ENCODE results near the gene COL4A2.

COL4A2 gene

DNA sequence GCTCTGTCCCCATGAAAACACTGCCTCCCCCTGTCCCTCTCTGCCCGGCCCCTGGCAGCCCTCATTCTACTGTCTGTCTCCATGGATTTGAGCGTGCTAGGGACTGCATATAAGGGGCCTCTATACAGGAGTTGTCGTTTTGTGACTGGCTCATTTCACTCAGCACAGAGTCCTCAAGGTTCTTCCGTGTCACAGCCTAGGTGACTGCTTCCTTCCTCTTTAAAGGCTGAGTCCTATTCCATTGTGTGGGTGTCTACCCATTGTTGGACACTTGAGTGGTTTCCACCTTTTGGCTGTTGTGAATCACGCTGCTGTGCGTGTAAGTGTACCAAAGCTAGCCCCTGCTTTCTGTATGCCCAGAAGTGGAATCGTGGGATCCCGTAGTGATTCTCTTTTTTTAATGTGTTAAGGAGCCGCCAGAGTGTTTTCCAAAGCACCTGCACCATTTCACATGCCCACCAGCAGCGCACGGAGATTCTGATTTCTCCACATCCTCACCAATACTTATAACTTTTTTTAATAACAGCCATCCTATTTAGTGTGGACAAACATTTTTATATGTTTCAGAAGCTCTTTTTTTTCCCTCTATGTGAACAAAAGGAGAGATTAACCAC is 116.7 kb downstream of the COL4A2 start:
- DNase-seq = no peak

DNA sequence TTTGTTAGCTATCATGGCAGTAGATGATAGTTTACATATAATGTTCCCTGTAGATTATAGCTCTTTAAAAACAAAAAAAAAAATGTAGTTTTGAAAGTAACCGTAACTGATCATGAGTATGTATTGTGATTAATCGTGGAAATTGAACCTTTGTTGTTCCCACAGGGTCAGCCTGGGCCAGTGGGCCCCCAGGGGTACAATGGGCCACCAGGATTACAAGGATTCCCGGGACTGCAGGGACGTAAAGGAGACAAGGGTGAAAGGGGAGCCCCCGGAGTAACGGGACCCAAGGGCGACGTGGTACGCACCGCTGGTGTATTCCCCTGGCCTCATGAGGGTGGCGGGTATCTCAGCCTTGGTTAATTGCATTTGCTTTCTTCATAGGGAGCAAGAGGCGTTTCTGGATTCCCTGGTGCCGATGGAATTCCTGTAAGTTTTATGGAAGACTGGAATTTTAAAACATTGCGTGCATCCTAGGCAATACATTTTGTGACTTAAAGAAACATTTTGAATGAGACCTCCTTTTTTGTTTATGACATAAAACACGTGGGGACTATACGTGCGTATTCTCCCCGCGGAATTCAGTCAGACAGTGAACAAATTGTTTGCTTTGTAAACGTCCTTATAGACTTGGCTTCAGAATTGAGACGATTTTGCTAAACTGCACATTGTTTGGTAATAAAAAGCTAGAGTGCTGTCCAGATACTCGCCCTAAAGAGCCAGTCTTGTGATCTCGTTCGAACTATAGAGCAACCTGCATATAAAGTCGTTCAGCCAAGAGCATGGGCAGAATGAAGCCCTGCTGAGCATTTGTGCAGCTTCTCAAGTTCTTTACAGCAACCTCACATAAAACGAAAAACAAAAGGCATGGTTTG is 117.7 kb downstream of the COL4A2 start:
- DNase-seq = no peak

DNA sequence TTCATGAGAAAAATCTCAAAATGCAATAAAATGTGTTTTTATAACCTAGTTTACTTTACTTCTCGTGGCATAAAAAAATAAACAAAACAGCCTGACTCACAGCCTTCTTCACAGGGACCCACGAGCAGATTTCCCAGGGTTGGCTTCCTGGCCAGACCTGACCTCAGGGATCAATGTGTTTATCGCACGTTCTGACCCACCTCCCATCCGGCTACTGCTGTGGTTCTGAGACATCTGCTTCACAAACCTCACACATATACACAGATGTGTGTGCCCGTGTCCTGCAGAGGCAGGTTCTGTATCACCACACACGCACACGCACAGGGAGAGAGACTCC is 118.3 kb downstream of the COL4A2 start:
- DNase-seq = no peak

DNA sequence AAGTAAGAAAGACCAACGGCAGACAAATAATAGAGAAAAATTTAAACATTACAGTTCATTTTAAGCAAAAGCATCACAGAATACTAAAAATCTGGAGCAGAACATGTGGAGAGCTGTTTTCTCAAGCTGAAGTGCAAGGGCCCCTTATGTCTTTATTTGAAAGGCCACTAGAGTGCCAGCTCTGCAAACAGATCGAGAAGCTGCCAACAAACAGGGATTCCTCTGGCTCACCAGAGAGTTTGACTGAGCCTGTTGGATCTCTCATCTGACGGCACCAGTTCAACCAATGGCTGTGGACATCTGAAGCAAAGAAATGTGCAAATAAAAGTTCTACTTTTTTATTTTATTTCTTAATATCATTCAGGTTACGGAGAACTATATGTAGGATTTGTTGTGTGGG is 119.7 kb downstream of the COL4A2 start:
- no peak for DNase-seq

DNA sequence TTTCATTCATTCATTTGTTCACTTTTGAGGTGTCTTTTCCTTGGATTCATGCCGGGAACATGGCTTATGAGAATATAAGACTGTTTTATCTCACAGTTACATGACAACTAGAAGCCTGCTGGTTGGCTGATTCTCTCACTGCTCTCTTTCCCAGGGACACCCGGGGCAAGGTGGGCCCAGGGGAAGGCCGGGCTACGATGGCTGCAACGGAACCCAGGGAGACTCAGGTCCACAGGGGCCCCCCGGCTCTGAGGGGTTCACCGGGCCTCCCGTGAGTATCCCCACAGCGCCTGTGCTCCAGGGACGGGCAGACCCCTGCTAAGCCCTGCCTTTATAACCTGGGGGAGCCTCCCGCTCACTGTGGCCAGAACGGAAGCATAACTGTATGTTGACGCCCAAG is 121.2 kb downstream of the COL4A2 start:
- no peak for DNase-seq

DNA sequence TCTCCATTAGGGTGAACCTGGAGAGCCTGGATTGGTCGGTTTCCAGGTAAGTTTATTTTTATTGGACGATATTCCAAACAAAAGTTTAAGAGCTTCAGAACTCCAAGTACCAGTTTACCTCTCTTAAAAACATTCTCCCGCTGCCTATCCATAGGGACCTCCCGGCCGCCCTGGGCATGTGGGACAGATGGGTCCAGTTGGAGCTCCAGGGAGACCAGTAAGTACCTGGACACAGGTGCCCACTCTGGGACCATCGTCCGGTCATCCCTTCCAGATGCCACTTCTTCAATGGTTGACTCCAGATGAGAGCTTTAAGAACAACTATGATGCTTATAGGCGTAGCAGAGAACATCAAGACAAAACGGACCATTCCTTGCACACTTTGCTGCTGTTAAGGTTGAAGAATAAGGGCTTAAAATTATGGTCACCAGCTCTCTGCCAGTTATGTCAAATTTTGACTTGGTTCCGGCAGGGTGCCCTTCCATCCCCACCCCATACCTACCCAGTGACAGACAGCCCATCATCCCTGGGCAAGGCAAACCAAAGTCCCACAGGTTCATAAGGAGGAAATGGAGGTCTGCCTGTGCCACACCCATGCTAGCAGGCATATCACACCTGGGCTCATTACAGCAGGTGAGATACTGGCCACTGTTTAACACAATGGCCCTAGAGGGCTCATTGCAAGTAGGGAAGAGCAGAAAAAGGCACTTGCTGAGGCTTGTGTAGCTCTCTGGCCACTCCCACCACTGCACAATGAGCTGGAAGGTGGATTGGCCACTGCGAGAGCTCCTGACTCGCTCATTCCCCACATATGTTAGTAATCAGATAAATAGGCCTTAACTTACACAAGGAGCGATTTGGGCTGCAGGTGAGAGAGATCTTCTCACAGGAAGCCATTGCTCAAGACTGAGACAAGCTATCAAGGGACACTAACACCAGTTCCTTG is 123.6 kb downstream of the COL4A2 start:
- no peak for DNase-seq

DNA sequence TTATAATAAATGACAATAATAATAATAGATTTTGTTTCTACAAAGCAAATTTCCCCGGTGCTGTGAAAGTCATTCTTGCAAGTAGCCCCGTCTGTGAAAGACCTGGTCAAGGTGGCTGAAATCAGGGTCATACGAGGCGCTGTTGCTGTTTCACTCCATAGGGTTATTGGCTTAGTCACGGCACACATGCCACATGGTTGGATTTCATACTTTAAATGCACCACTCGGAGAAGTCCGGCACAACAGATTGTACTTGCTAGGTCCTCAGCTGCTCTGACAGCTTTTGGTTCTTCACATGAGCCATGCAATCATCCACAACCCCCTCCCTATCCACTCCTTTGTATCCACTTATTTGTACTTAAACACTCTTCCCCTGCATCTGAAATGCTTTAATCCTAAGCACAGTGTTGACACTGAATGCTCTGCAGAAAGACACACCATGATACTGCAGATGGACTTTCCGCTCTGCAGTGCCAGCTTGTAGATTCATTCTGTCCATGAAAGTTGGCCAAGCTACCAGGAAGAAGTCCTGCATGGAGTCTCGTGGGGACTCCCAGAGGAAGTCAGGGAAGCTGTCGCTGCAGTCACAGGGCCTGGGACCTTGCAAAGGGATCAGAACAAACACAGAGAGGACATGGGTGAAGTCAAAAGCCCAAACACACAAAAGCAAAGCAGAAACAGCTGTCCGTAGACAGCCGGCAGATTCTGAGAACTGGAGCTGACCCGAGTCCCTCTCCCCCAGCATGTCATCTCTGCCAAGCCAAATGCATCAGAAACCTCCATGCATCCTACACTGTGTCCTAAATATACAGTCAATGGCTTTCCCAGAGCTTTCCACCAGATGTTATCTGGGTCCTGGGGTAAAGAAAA is 124.6 kb downstream of the COL4A2 start:
- DNase-seq = no peak

DNA sequence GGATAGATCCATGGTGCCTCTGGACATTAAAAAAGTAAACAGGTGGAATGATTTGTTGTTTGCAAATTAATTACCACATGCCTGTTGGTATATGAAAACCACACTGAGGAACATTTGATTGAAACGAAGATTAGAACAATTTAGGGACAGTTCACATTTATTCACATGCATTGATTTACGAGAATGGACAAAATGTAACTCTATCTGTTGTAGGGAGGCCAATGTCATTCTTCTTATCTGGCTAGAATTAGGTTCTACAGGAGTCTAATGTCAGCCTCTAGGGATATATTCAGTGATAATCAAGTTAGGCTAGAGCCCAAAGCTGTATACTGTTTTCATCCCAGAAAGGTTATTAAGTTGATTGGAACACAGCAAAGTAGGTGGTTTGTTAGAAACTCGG is 125.4 kb downstream of the COL4A2 start:
- no peak for DNase-seq

DNA sequence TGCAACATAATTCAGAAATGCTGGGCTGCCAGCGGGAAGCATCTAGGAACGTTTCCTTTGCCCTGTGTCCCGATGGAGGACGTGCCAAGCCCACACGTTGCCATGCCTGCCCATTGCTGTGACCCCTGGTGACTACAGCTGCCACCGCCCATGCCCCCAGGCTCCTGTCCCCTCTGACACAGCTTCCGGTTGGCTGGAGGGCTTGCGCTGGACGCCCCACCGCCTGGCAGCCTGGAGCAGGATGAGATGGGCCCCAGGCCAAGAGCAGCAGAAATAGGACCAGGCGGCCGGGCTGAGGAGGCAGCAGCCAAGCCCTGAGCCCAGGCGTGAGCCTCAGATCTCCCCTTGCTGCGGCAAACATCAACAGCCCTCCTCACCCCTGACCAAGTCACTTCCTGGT is 125.9 kb downstream of the COL4A2 start:
- no peak for DNase-seq

DNA sequence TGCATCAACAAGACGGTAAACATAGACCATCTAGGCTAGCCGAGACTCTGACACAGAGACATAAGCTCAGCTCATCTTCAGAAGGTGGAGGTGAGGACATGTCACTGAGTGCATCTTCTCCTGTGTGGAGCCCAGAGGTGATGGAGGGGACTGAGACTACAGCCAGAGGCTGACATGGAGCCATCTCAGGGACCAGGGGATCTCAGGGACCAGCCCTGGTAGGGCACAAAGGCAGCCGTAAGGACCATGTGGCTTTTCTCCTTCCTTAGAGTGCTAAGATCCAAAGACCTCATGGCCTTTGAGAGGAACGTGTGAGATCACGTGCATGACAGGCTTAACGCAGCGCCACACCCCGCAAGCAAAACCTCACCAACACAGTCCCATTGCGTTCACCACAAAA is 127.5 kb downstream of the COL4A2 start:
- no peak for DNase-seq

DNA sequence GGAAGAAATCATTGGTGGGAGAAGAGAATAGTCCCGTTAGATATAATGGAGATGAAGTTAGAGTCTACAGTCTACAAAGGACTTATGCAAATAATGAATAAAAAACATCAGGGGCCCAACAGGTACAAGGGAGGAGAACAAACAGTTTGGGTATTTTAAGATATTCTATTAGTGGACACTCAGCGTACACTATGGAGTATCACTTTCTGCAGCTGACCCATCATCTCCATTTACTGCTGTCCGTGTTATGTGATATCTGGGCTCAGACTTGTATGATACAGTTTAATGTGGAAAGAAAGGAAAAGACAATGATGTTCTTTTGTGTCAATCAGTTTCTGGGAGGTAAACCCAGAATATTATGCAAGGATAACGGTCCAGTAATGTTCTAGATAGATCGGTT is 128.2 kb downstream of the COL4A2 start:
- DNase-seq = no peak

DNA sequence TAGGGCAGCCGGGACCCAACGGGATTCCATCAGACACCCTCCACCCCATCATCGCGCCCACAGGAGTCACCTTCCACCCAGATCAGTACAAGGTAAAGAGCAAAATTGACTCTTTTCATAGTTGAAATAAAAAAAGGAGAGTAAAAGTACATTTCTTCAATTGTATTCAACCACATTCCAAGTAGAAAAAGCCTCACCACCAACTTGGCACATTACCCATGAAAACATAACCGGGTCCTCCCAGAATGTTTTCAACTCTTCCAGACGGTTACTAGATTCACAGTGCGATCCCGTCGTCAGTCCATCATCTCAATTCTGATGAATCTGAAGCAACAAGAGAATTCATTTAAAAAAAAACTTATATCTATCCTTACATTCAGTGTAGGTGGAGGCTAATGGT is 129.2 kb downstream of the COL4A2 start:
- DNase-seq = no peak

DNA sequence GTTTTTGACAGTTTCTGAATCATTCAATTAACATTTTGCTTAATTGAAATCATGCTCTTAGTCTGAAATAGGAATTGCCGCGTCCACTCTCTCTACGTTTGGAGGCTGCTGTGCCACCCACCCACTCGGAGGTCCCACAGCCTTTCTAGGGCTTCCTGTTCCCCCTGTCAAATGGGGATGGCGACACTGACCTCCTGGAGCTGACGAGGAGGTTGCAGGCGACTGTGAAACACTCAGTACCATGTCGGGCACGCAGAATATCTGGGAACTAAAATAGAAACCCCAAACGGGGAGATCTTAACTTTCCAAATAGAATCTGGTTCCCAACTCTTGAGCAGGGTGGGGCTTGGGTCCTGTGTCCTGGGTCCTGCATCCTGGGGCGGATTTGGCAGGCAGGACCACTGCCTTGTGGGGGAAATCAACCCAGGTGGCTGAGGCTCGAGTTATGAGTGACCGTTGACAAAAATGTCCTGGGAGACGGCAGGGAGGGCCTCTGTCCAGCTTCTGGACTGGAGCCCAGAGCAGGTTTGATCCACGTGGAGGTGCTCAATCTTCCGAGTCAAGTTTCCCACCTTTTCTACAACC is 129.8 kb downstream of the COL4A2 start:
- DNase-seq = no peak

DNA sequence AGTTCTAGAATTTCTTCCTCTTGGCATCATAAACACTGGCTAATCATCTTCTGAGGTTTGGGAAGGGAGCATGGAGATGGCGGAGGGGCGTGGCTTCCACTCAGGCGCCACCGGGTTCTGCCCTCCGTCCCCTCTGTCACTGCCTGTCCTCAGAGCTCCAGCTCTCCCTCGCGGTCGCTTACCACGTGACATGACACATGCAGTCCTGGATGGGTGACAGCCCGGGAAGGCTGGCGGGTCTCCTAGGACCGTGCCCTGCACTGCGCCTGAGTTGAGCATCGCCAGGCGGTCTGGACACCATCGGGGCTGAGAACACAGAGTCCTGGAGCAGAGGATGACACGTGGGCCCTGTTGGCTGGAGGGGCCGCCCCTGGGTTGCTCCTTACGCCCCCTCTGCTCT is 131.1 kb downstream of the COL4A2 start:
- DNase-seq = no peak

DNA sequence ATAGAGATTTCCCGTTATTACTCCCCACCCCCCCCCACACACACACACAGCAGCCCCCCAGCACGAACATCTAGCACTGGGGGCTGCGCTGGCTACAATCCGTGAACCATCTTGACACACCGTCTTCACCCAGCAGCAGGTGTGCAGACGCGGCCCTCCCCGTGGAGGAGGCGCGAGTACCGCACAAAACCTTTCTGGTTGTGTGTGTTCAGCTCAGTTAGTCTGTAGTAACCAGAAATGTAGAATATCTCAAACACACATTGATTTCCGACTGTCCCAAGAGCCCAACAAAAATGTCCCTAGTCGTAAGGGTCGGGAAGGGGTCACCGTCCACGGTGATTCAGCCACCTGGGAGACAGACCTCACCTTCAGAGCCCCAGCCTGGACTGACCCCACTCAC is 131.7 kb downstream of the COL4A2 start:
- no peak for DNase-seq

DNA sequence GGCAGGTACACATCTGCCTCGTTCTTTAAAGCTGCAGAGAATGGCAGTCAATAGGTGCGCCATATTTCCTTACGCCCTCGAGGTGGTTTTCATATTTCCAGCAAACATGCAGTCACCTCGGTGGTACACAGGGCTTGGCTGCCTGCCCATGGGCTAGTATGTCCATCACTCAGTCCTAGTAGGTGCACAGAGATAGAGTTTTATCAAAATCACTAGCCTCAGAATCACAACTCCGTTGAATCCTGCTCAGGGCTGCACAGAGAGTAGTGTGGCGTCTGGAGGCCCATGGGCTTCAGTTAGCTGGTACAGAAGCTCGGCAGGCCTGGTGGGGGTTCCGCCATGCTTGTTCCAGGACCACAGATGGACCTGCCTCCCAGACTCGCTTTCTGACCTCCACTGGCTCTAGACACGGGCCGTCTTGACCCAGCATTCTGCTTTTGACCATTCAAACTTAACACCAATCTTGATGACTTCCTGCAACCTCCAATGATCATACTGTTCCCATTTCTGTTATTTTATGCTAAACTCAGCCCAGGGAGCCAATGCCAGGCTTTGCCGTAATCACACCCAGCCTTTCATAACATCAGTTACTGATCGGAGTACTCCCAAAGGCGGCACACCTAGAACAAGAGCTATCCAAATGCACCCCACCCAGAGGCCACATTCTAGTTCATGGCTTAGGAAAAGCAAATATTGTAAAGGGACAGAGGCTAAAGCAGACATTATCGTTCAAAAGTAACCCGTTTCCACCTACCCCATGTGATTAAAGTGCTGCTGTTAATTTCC is 134.1 kb downstream of the COL4A2 start:
- no peak for DNase-seq

DNA sequence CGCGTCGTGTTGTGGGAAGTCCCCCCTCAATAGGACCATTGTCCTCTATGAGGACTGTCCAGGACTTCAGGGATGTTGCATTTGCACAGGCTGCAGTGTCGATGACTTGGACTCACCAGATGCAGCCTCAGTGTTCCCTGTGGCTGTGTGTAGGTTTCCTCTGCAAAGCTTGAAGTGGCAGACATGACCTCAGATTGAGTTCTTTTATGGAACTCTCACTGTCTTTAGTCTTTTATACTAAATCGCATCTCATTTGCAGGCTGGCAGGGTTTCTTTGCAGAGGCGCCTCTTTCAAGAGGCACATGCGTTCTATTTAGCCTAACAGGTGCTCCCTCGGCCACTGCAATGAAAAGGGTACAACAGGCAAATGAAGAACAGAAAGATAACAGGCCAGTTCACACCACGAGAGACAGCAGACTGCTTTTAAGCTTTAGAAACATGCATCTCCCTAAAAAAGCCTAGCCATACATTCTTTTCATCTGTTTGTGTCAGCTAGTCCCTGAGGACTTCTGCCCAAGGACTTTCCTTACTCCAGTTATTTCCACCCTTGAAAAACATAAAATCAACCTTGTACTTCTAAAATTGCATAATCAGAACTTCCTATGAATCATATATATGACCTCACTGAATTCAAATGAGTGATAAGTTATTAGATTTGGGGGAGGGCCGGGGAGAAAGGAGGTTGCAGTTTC is 136.0 kb downstream of the COL4A2 start:
- DNase-seq = no peak

DNA sequence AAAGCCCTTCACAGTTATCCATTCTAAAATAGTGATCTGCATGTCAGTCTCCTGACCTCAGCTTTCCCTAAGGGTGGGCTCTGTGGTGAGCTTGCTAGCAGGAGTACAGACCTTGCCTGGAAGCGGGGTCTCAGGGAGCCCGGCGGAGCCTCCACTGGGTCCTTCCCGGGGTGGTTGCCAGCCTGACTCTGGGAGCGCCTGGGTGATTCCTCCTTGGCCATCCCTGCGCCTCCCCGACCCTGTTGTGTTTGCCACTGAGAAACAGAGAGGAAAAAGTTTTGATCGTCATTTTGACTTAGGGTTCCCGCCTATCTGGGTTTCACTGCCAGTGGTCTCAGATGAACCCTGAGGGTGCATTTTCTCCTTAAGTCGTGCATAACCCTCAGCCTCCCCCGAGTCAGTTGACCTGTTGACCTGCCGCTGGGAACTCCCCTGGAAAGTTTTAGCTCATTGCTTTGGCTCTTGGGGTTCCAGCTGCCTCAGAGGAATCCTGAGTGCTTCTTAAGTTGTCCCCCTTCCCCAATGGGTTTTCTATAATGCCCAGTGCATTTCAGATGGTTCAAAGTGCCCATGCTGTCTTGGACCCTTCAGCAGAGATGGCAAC is 136.6 kb downstream of the COL4A2 start:
- no peak for DNase-seq

DNA sequence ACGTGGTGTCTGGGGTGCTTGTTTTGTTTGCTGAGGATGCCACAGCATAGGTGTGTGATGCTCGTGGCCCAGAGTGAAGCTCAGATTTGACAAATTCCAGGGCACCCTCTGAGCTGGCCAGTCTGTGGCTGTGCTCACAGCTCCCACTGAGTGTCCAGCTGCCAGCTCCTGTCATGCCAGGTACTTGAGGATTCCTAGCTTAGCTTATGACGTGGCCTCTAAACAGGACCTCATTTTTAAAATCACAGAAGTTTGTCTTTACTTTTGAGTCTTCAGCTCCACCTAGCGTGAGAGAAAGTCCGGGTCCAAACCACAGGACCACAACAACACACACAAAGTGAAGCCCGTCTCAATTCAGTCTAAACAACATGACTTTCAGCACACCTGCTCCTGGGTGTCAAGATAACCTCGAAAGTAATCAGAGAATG is 137.2 kb downstream of the COL4A2 start:
- DNase-seq = no peak

DNA sequence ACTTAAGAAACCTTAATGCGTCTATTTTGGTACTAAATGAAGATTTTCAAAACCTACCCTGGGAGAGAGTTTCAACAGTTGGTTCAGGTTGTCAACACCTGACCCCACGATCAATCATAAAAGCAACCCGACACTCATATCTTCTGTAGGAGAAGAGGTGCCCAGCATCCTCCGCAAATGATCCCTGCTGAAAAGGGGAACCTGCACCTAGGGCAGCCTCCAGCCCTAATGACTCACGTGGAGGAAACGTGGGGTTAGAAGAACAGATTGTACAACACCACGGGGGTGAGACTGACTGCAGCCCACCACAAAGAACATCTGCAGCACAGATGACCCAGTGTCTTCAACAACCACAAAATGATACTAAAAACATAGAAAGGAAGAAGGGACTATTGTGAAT is 138.1 kb downstream of the COL4A2 start:
- DNase-seq = no peak
